Body of pancreas (tissue), 4 donors: Measurements from ENCODE around the gene WDR27.

Experiments
- CTCF ChIP-seq, 7 experiments: fragments of 450-650 bp in 4 of 7; fragments of 200-600 bp in 3 of 7; sonication (generic) in 3 of 7; IDR thresholded peaks; one replicate each; pipeline ENCODE4 v1.5.1; 2016 to 2019; ENCODE audit warnings: antibody characterized with exemption in 7 of 7
- POLR2A ChIP-seq, 3 donors: fragments of 450-650 bp; IDR thresholded peaks; one replicate each; pipeline ENCODE4 v1.6.1; 2016; ENCODE audit warnings: antibody characterized with exemption in 3 of 3, mild to moderate bottlenecking in 2 of 3

GRCh38 chr6:169416249-169416648 is 285.6 kb downstream of the WDR27 start:
- TF ChIP-seq CTCF (IDR thresholded peaks at IDR 0.05), result no peak
- no peak for TF ChIP-seq POLR2A (IDR thresholded peaks at IDR 0.05)
